Brain microvascular endothelial cell (primary cell): Measurements from ENCODE around the gene UBP1.

Source experiments
- DNase-seq: peaks from one replicate; pipeline ENCODE4 v3.0.0-alpha.2; 2020
- H3K27ac ChIP-seq: fragments of 250-450 bp; sonication (Bioruptor Pico); 2 replicates; pipeline ENCODE4 v1.5.1; 2020; ENCODE audit warnings: mild to moderate bottlenecking, moderate library complexity
- H3K27me3 ChIP-seq: fragments of 250-450 bp; sonication (Bioruptor Pico); replicated peaks from 2 replicates; pipeline ENCODE4 v1.5.1; 2020; ENCODE audit warnings: mild to moderate bottlenecking
- H3K36me3 ChIP-seq: fragments of 250-450 bp; sonication (Bioruptor Pico); replicated peaks from 2 replicates; pipeline ENCODE4 v1.5.1; 2020; ENCODE audit warnings: mild to moderate bottlenecking
- H3K4me3 ChIP-seq: 2 replicates; pipeline ENCODE4 v1.5.1; 2011; ENCODE audit warnings: low read depth, mild to moderate bottlenecking, control low read depth, low read length, moderate library complexity
- CTCF ChIP-seq: IDR thresholded peaks from 2 replicates; pipeline ENCODE4 v1.5.1; 2011; ENCODE audit warnings: low read depth, mild to moderate bottlenecking, moderate library complexity, low read length, control low read depth, inconsistent platforms; ENCODE audit errors: missing control alignments
- in situ Hi-C: cut with HindIII; loops from 2 replicates; pipeline ENCODE4 v1.10.0; 2017; ENCODE audit warnings: low sequenced_read_pairs, low pct_ligation_motif_present

The UBP1 gene

GRCh38 chr3:33391255-33391995 lies 48.8 kb downstream of the UBP1 start:
- Histone ChIP-seq H3K36me3 (peaks cover 49% of the 10 kb centered on the region), H3K27ac (peak overlapping the region; percentile 68), H3K4me3 (no peak overlapping the region), H3K27me3 (no peaks in the 10 kb centered on the region)
- in situ Hi-C loops: no loop called here
- no peak for TF ChIP-seq CTCF
- DNase-seq: no peak

GRCh38 chr3:33389908-33390307 lies 50.3 kb downstream of the UBP1 start:
- in situ Hi-C loops: no loop called here
- no peak for TF ChIP-seq CTCF
- peaks cover 58% of the 10 kb centered on the region for H3K36me3 ChIP-seq
- no peak overlapping the region for H3K4me3 ChIP-seq
- no peaks in the 10 kb centered on the region for H3K27me3 ChIP-seq
- no peak for DNase-seq
- H3K27ac ChIP-seq: no peak overlapping the region

- no peak for TF ChIP-seq CTCF
- DNase-seq: no peak
- no peak overlapping the region for H3K27ac ChIP-seq
- H3K36me3 ChIP-seq: peaks cover 72% of the 10 kb centered on the region
- no peak overlapping the region for H3K4me3 ChIP-seq
- no peaks in the 10 kb centered on the region for H3K27me3 ChIP-seq
- in situ Hi-C loops: no loop called here
These were observed 51.7 kb downstream of the UBP1 start for GRCh38 chr3:33388374-33389100.

- Histone ChIP-seq H3K36me3 (peaks cover 75% of the 10 kb centered on the region), H3K4me3 (no peak overlapping the region), H3K27me3 (no peaks in the 10 kb centered on the region), H3K27ac (no peak overlapping the region)
- DNase-seq: no peak
- TF ChIP-seq CTCF: no peak
- in situ Hi-C loops: no loop called here
These were observed 53.6 kb downstream of the UBP1 start for GRCh38 chr3:33386631-33387030.

GRCh38 chr3:33385423-33385822 lies 54.8 kb downstream of the UBP1 start:
- H3K27me3 ChIP-seq: no peaks in the 10 kb centered on the region
- no peak overlapping the region for H3K4me3 ChIP-seq
- no peak overlapping the region for H3K27ac ChIP-seq
- in situ Hi-C loops: no loop called here
- peaks cover 75% of the 10 kb centered on the region for H3K36me3 ChIP-seq
- TF ChIP-seq CTCF: no peak
- DNase-seq: no peak
